ENCODE results near the gene MED15.
"Not testable (repeated sequence)": the region's sequence is repeated elsewhere in the genome, so short reads cannot be mapped to it uniquely, and the experiment has no call there.

The MED15 gene

DNA sequence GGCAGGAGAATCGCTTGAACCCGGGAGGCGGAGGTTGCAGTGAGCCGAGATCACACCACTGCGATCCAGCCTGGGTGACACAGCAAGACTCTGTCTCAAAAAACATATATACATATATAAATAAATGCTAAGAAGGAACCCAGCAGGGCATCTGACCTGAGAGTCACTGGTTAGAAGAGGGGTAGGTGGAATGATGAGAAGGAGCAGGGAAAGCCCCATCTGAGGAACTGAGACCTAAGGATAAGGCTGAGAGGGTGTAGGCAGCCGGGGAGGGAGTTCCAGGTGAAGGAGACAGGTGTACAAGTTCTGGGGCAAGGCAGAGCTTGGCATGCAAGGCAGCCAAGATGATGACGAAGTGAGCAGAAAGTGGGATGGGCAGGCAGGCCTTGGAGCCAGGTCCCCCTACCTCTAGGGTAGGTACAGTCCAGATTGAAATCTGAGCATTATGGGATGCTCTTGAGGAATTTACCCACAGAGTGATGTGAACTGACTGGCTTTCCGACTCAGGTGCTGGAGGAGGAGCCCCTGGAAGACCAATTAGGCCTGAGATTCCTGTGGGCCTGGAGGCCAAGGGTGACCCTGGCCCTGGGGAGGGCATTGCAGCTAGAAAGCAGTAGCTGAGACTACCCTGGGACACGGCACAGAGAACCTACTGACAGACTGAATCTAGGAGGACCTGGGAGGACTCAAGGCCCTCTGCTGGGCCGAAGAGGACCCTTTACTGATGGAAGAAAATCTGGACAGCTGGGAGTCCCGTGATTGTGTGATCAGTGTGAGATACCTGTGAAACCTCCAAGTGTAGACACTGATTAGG, 34.6 kb upstream of the MED15 start:
- ATAC-seq (ENCODE audit: insufficient read depth, low read depth) (no peak), DNase-seq (no peak)
- no peak overlapping the region for H2AFZ ChIP-seq (ENCODE audit: low read depth, low read length)
- H3K27me3 ChIP-seq (ENCODE audit: insufficient read depth, low read length, poor library complexity), result no peaks in the 10 kb centered on the region
- no peak overlapping the region for H3K9ac ChIP-seq (ENCODE audit: low read depth, low read length)
- no peaks in the 10 kb centered on the region for H4K20me1 ChIP-seq (ENCODE audit: insufficient read depth, low read length)
- H3K27ac ChIP-seq (ENCODE audit: low read length), result no peak overlapping the region
- no peaks in the 10 kb centered on the region for H3K4me1 ChIP-seq (ENCODE audit: insufficient read depth, low read length)
- TF ChIP-seq, protein P1, sequence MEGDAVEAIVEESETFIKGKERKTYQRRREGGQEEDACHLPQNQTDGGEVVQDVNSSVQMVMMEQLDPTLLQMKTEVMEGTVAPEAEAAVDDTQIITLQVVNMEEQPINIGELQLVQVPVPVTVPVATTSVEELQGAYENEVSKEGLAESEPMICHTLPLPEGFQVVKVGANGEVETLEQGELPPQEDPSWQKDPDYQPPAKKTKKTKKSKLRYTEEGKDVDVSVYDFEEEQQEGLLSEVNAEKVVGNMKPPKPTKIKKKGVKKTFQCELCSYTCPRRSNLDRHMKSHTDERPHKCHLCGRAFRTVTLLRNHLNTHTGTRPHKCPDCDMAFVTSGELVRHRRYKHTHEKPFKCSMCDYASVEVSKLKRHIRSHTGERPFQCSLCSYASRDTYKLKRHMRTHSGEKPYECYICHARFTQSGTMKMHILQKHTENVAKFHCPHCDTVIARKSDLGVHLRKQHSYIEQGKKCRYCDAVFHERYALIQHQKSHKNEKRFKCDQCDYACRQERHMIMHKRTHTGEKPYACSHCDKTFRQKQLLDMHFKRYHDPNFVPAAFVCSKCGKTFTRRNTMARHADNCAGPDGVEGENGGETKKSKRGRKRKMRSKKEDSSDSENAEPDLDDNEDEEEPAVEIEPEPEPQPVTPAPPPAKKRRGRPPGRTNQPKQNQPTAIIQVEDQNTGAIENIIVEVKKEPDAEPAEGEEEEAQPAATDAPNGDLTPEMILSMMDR (IDR thresholded peaks at IDR 0.05; ENCODE audit: borderline replicate concordance, extremely low read depth, low read length, poor library complexity, severe bottlenecking), result no peak
- no peak for TF ChIP-seq EZH2 (IDR thresholded peaks at IDR 0.05; ENCODE audit: borderline replicate concordance, low read depth, low read length, severe bottlenecking)
- H3K79me2 ChIP-seq (ENCODE audit: insufficient read depth, low read length), result no peaks in the 10 kb centered on the region
- no peak overlapping the region for H3K4me2 ChIP-seq (ENCODE audit: insufficient read depth, low read length)
- no peaks in the 10 kb centered on the region for H3K9me3 ChIP-seq (ENCODE audit: insufficient read depth, low read length, severe bottlenecking)
- no peak overlapping the region for H3K4me3 ChIP-seq (ENCODE audit: low read depth in 1 of 2, low read length in 2 of 2)
- peaks cover 26% of the 10 kb centered on the region for H3K36me3 ChIP-seq (ENCODE audit: insufficient read depth, low read length)

DNA sequence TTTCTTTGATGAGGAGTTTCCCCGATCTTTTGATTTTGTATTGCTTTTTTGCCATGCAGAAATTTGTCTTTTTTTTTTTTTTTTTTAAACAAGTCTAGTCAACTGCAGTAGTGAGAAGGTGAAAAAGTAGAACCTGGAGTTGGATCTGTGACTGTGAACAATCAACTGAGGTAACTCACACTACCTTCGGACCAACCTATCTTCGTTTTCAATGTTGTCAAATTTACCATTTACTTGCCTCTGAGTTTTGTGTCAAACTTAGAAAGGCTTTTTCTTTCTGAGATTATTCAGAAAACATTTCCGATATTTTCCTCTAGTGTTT, 32.3 kb upstream of the MED15 start:
- Histone ChIP-seq H3K9me3 (ENCODE audit: insufficient read depth, low read length, severe bottlenecking) (no peaks in the 10 kb centered on the region), H3K36me3 (ENCODE audit: insufficient read depth, low read length) (peaks cover 14% of the 10 kb centered on the region), H4K20me1 (ENCODE audit: insufficient read depth, low read length) (no peaks in the 10 kb centered on the region), H3K4me2 (ENCODE audit: insufficient read depth, low read length) (no peak overlapping the region), H3K27me3 (ENCODE audit: insufficient read depth, low read length, poor library complexity) (no peaks in the 10 kb centered on the region), H3K27ac (ENCODE audit: low read length) (no peak overlapping the region), H3K4me1 (ENCODE audit: insufficient read depth, low read length) (no peaks in the 10 kb centered on the region), H3K4me3 (ENCODE audit: low read depth in 1 of 2, low read length in 2 of 2) (no peak overlapping the region), H2AFZ (ENCODE audit: low read depth, low read length) (no peak overlapping the region), H3K9ac (ENCODE audit: low read depth, low read length) (no peak overlapping the region), H3K79me2 (ENCODE audit: insufficient read depth, low read length) (no peaks in the 10 kb centered on the region)
- DNase-seq, result no peak
- ATAC-seq (ENCODE audit: insufficient read depth, low read depth), result no peak
- TF ChIP-seq, protein P1 (IDR thresholded peaks at IDR 0.05; ENCODE audit: borderline replicate concordance, extremely low read depth, low read length, poor library complexity, severe bottlenecking), result no peak
- TF ChIP-seq EZH2 (IDR thresholded peaks at IDR 0.05; ENCODE audit: borderline replicate concordance, low read depth, low read length, severe bottlenecking), result no peak

DNA sequence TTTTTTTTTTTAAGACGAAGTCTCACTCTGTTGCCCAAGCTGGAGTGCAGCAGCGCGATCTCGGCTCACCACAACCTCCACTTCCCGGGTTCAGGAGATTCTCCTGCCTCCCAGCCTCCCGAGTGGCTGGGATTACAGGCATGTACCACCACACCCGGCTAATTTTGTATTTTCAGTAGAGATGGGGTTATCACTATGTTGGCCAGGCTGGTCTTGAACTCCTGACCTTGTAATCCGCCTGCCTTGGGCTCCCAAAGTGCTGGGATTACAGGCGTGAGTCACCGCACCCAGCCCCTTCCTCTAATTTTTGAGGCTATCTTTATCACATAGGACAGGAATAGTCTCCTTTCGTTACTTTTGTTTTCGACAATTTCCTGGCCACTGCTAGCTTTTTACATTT, 31.8 kb upstream of the MED15 start:
- not testable (repeated sequence) for H3K9me3 ChIP-seq (ENCODE audit: insufficient read depth, low read length, severe bottlenecking); H3K27me3 ChIP-seq (ENCODE audit: insufficient read depth, low read length, poor library complexity); H2AFZ ChIP-seq (ENCODE audit: low read depth, low read length); H3K4me2 ChIP-seq (ENCODE audit: insufficient read depth, low read length); H4K20me1 ChIP-seq (ENCODE audit: insufficient read depth, low read length); H3K79me2 ChIP-seq (ENCODE audit: insufficient read depth, low read length); DNase-seq; H3K27ac ChIP-seq (ENCODE audit: low read length); H3K4me3 ChIP-seq (ENCODE audit: low read depth in 1 of 2, low read length in 2 of 2); ATAC-seq (ENCODE audit: insufficient read depth, low read depth); H3K9ac ChIP-seq (ENCODE audit: low read depth, low read length); H3K4me1 ChIP-seq (ENCODE audit: insufficient read depth, low read length)
- peaks cover 12% of the 10 kb centered on the region for H3K36me3 ChIP-seq (ENCODE audit: insufficient read depth, low read length)

DNA sequence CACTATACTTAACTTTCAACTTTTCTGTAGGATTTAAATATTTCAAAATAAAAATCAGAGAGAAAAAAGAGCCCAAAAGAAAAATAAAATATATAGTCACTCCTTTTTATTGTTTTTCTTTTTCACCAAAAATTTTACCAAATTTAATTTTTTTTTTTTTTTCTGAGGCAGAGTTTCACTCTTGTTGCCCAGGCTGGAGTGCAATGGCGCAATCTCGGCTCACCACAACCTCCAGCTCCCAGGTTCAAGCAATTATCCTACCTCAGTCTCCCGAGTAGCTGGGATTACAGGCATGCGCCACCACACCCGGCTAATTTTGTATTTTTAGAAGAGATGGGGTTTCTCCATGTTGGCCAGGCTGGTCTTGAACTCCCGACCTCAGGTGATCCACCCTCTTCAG, 29.4 kb upstream of the MED15 start:
- H3K79me2 ChIP-seq (ENCODE audit: insufficient read depth, low read length); H4K20me1 ChIP-seq (ENCODE audit: insufficient read depth, low read length); DNase-seq; H3K27ac ChIP-seq (ENCODE audit: low read length); H3K9me3 ChIP-seq (ENCODE audit: insufficient read depth, low read length, severe bottlenecking); H3K27me3 ChIP-seq (ENCODE audit: insufficient read depth, low read length, poor library complexity); H2AFZ ChIP-seq (ENCODE audit: low read depth, low read length); ATAC-seq (ENCODE audit: insufficient read depth, low read depth); H3K4me2 ChIP-seq (ENCODE audit: insufficient read depth, low read length); H3K36me3 ChIP-seq (ENCODE audit: insufficient read depth, low read length); H3K9ac ChIP-seq (ENCODE audit: low read depth, low read length); H3K4me3 ChIP-seq (ENCODE audit: low read depth in 1 of 2, low read length in 2 of 2); H3K4me1 ChIP-seq (ENCODE audit: insufficient read depth, low read length): not testable (repeated sequence)
